Keratinocyte (primary cell): ENCODE results near the gene PRKCA.

Source experiments
- CTCF ChIP-seq, 3 experiments: IDR thresholded peaks in 1 of 3; conservative IDR thresholded peaks in 1 of 3; optimal IDR thresholded peaks in 1 of 3; 2 replicates in 2 of 3; 3 replicates in 1 of 3; pipeline versions ENCODE3 to v1.5.1; 2011; ENCODE audit warnings: low read length in 3 of 3, mild to moderate bottlenecking in 3 of 3, moderate library complexity in 2 of 3, control low read depth in 1 of 3, inconsistent platforms in 1 of 3; ENCODE audit not compliant: insufficient read depth in 2 of 3; ENCODE audit errors: extremely low read depth in 1 of 3
- EZH2 ChIP-seq: IDR thresholded peaks from one replicate; pipeline ENCODE4 v1.6.1; 2012; ENCODE audit warnings: inconsistent platforms, mild to moderate bottlenecking, low read length, moderate library complexity

GRCh38 chr17:66777689-66778225, 475.3 kb downstream of the PRKCA start:
- TF ChIP-seq CTCF (optimal IDR thresholded peaks at IDR 0.05 in 1 of 3, IDR thresholded peaks at IDR 0.05 in 1 of 3, conservative IDR thresholded peaks at IDR 0.05 in 1 of 3; ENCODE audit: extremely low read depth in 1 of 3, insufficient read depth in 2 of 3, low read length in 3 of 3) (no peak), EZH2 (no peak)
